GM12878 (cell line): ENCODE results near the gene SNX15. TPM values are rescaled to one million over a fixed set of nuclear protein-coding genes. Genes with fewer than 3 reads are reported as not detected.

Experiments used
- BMI1 ChIP-seq: fragments of 450-650 bp; IDR thresholded peaks from 2 replicates; pipeline ENCODE4 v1.6.1; 2016; ENCODE audit warnings: mild to moderate bottlenecking, moderate library complexity, borderline replicate concordance
- CBX3 ChIP-seq: fragments of 200-600 bp; sonication (generic); IDR thresholded peaks from 2 replicates; pipeline ENCODE4 v1.6.1; 2016; ENCODE audit warnings: low read depth, borderline replicate concordance
- CEBPB ChIP-seq, 2 experiments: fragments of 150-350 bp in 1 of 2; IDR thresholded peaks; 2 replicates each; pipeline ENCODE4 v1.6.1; 2012 to 2014; ENCODE audit warnings: low read depth in 2 of 2, low read length in 2 of 2, borderline replicate concordance in 1 of 2, inconsistent platforms in 1 of 2
- CTCF ChIP-seq, 3 experiments: IDR thresholded peaks in 2 of 3; conservative IDR thresholded peaks in 1 of 3; 2 replicates each; pipeline ENCODE4 v1.5.1; 2011; ENCODE audit warnings: low read depth in 3 of 3, low read length in 3 of 3, mild to moderate bottlenecking in 3 of 3, control low read depth in 2 of 3, moderate library complexity in 2 of 3, inconsistent platforms in 1 of 3, mixed read lengths in 1 of 3; ENCODE audit not compliant: control insufficient read depth in 2 of 3, insufficient read depth in 1 of 3; ENCODE audit errors: extremely low read depth in 1 of 3
- FOS ChIP-seq: IDR thresholded peaks from 3 replicates; pipeline ENCODE4 v1.6.1; 2011; ENCODE audit warnings: borderline replicate concordance; ENCODE audit not compliant: insufficient read length; ENCODE audit errors: extremely low read depth
- MEF2B ChIP-seq: fragments of 450-650 bp; IDR thresholded peaks from 2 replicates; pipeline ENCODE4 v1.6.1; 2018; ENCODE audit warnings: mild to moderate bottlenecking, moderate library complexity; ENCODE audit not compliant: partially characterized antibody, poor library complexity, severe bottlenecking
- MYC ChIP-seq: IDR thresholded peaks from 2 replicates; pipeline ENCODE4 v1.6.1; 2011; ENCODE audit warnings: mild to moderate bottlenecking, low read length, moderate library complexity, inconsistent platforms; ENCODE audit not compliant: insufficient read depth, insufficient replicate concordance, insufficient read length, severe bottlenecking
- PKNOX1 ChIP-seq: fragments of 450-650 bp; IDR thresholded peaks from 2 replicates; pipeline ENCODE4 v1.6.1; 2016; ENCODE audit warnings: mild to moderate bottlenecking
- POLR2AphosphoS2 ChIP-seq: IDR thresholded peaks from 2 replicates; pipeline ENCODE4 v1.6.1; 2011; ENCODE audit warnings: low read depth, mild to moderate bottlenecking, low read length, improper control_type of control experiment, moderate library complexity
- POU2F2 ChIP-seq: IDR thresholded peaks from 3 replicates; pipeline ENCODE4 v1.6.1; 2011; ENCODE audit warnings: low read depth, mild to moderate bottlenecking, low read length, borderline replicate concordance
- RB1 ChIP-seq: fragments of 450-650 bp; formaldehyde crosslinking; IDR thresholded peaks from 2 replicates; pipeline ENCODE4 v1.6.1; 2017; ENCODE audit warnings: mild to moderate bottlenecking, borderline replicate concordance
- SKIL ChIP-seq: fragments of 450-650 bp; IDR thresholded peaks from 2 replicates; pipeline ENCODE4 v1.6.1; 2017; ENCODE audit warnings: mild to moderate bottlenecking, low read depth, inconsistent platforms; ENCODE audit not compliant: poor library complexity, severe bottlenecking
- SMARCA5 ChIP-seq: fragments of 450-650 bp; IDR thresholded peaks from 2 replicates; pipeline ENCODE4 v1.6.1; 2017; ENCODE audit warnings: mild to moderate bottlenecking
- SMC3 ChIP-seq: IDR thresholded peaks from 2 replicates; pipeline ENCODE4 v1.6.1; 2011; ENCODE audit warnings: low read length, improper control_type of control experiment, borderline replicate concordance
- STAT3 ChIP-seq: IDR thresholded peaks from 2 replicates; pipeline ENCODE4 v1.6.1; 2011; ENCODE audit warnings: low read depth, low read length, improper control_type of control experiment
- TAF1 ChIP-seq: IDR thresholded peaks from 2 replicates; pipeline ENCODE4 v1.6.1; 2011; ENCODE audit warnings: mild to moderate bottlenecking, low read depth, low read length, borderline replicate concordance
- ZBED1 ChIP-seq: IDR thresholded peaks from 2 replicates; pipeline ENCODE4 v1.6.1; 2016; ENCODE audit warnings: borderline replicate concordance
- ZBTB40 ChIP-seq: fragments of 450-650 bp; IDR thresholded peaks from 2 replicates; pipeline ENCODE4 v1.6.1; 2016; ENCODE audit warnings: mild to moderate bottlenecking, moderate library complexity, borderline replicate concordance
- ZNF207 ChIP-seq: fragments of 450-650 bp; IDR thresholded peaks from 2 replicates; pipeline ENCODE4 v1.6.1; 2014; ENCODE audit warnings: antibody characterized with exemption, mild to moderate bottlenecking, borderline replicate concordance
- ZNF274 ChIP-seq: IDR thresholded peaks from one replicate; pipeline ENCODE4 v1.8.0; 2011; ENCODE audit not compliant: insufficient read length, insufficient read depth
- ZNF622 ChIP-seq: fragments of 450-650 bp; IDR thresholded peaks from 2 replicates; pipeline ENCODE4 v1.6.1; 2017; ENCODE audit warnings: mild to moderate bottlenecking, inconsistent platforms
- polyA plus RNA-seq, 11 experiments: library from polyadenylated mRNA; depleted of rRNA in 4 of 11; unstranded in 6 of 11; stranded (reverse) in 5 of 11; fragments of >200 nt; fragmentation: Nextera tagmentation in 4 of 11; fragmentation: Illumina TruSeq in 1 of 11; extraction: Ambion mirVana in 4 of 11; extraction: Trizol in 1 of 11; gene quantifications; 1 replicate in 1 of 11; 2 replicates in 10 of 11; pipeline versions ENCODE4 v1.2.1 to v1.2.3, GENCODE V29; 2011 to 2016; ENCODE audit warnings: inconsistent platforms in 2 of 11, missing spikeins in 2 of 11, low read depth in 1 of 11
- total RNA-seq, 4 experiments: library from RNA; depleted of rRNA in 3 of 4; stranded (reverse); fragments of >200 nt in 3 of 4; fragmentation: Illumina TruSeq in 1 of 4; extraction: Trizol in 1 of 4; gene quantifications; 2 replicates each; pipeline versions ENCODE4 v1.2.1 to v1.2.3, GENCODE V29; 2013 to 2021

The SNX15 gene
- total and polyA plus RNA-seq, 10 of the 15 experiments (the other 5 are each of a cell fraction or from before 2014, with no cell fraction given), result 2.4 to 24.0 (median 16.1) TPM

GRCh38 chr11:65067446-65067845, 40.2 kb downstream of the SNX15 start (continued):
- TF ChIP-seq PKNOX1 (no peak), CBX3 (no peak), ZNF274 (no peak), ZBED1 (no peak), ZNF207 (no peak), CEBPB (IDR thresholded peaks at IDR 0.05; ENCODE audit: borderline replicate concordance in 1 of 2, low read depth in 2 of 2, low read length in 2 of 2) (no peak), TAF1 (no peak), ZBTB40 (no peak), POU2F2 (no peak), CTCF (IDR thresholded peaks at IDR 0.05 in 2 of 3, conservative IDR thresholded peaks at IDR 0.05 in 1 of 3; ENCODE audit: control insufficient read depth in 2 of 3, extremely low read depth in 1 of 3, insufficient read depth in 1 of 3, low read depth in 3 of 3, low read length in 3 of 3) (no peak), MEF2B (no peak), MYC (no peak), STAT3 (no peak), RB1 (no peak), BMI1 (no peak), SMC3 (no peak), ZNF622 (no peak), FOS (no peak), SMARCA5 (no peak), POLR2AphosphoS2 (no peak), SKIL (no peak)
